Measurements from ENCODE around the gene GCNT2.
A peak's percentile ranks its signal among the peaks of the same experiment; 100 is the strongest.

GCNT2 gene

GRCh38 chr6:10586302-10586701 lies 65.2 kb downstream of the GCNT2 start:
- Histone ChIP-seq H2BK120ac (ENCODE audit: insufficient read depth, low read length, poor library complexity) (no peak overlapping the region), H3K36me3 (ENCODE audit: control insufficient read depth in 1 of 2, insufficient read depth in 2 of 2, low read length in 2 of 2) (no peaks in the 10 kb centered on the region), H3K79me1 (ENCODE audit: low read length) (peaks cover 12% of the 10 kb centered on the region), H2BK12ac (ENCODE audit: low read length) (no peak overlapping the region), H3K27ac (ENCODE audit: low read depth, low read length) (peak overlapping the region; percentile 80), H3K9ac (ENCODE audit: low read length) (no peak overlapping the region), H3K9me3 (ENCODE audit: insufficient read depth, low read depth, low read length) (peaks cover 2% of the 10 kb centered on the region), H3K4me3 (ENCODE audit: low read depth, low read length) (no peak overlapping the region), H2AFZ (ENCODE audit: insufficient read depth, low read length, poor library complexity) (no peak overlapping the region), H3K4me1 (ENCODE audit: control insufficient read depth in 1 of 2, insufficient read depth in 2 of 2, low read length in 2 of 2) (peaks cover 22 to 39% of the 10 kb centered on the region in 2 experiments), H3K23ac (ENCODE audit: low read length) (no peak overlapping the region), H4K12ac (ENCODE audit: low read depth, low read length) (no peak overlapping the region), H3K14ac (ENCODE audit: low read length) (no peak overlapping the region), H2BK5ac (ENCODE audit: low read depth, low read length, poor library complexity) (no peak overlapping the region), H3K27me3 (ENCODE audit: insufficient read depth, low read length) (no peaks in the 10 kb centered on the region), H3K4ac (ENCODE audit: low read depth, low read length) (no peak overlapping the region), H4K91ac (ENCODE audit: low read depth, low read length) (no peak overlapping the region), H3K18ac (ENCODE audit: low read length) (no peak overlapping the region), H4K8ac (ENCODE audit: low read depth, low read length) (no peak overlapping the region), H3K79me2 (ENCODE audit: control insufficient read depth, insufficient read depth, low read length, poor library complexity) (peaks cover 6% of the 10 kb centered on the region), H3K4me2 (ENCODE audit: low read length) (peak overlapping the region; percentile 59), H2AK5ac (ENCODE audit: low read length) (no peak overlapping the region)
- DNase-seq, result no peak
- WGBS (ENCODE audit: extremely low coverage, insufficient coverage, insufficient read length), result no CpG with 5 or more reads among the region's 5 CpGs

- H4K8ac ChIP-seq (ENCODE audit: low read depth, low read length), result peak overlapping the region; percentile 22
- peak overlapping the region; percentile 35 for H2BK12ac ChIP-seq (ENCODE audit: low read length)
- no peak overlapping the region for H4K12ac ChIP-seq (ENCODE audit: low read depth, low read length)
- peak overlapping the region; percentile 56 for H2AK5ac ChIP-seq (ENCODE audit: low read length)
- WGBS (ENCODE audit: extremely low coverage, insufficient coverage, insufficient read length), result no CpG with 5 or more reads among the region's 14 CpGs
- H3K4me1 ChIP-seq (ENCODE audit: control insufficient read depth in 1 of 2, insufficient read depth in 2 of 2, low read length in 2 of 2), result peaks cover 22 to 39% of the 10 kb centered on the region in 2 experiments
- H3K79me2 ChIP-seq (ENCODE audit: control insufficient read depth, insufficient read depth, low read length, poor library complexity), result peaks cover 6% of the 10 kb centered on the region
- peaks cover 2% of the 10 kb centered on the region for H3K9me3 ChIP-seq (ENCODE audit: insufficient read depth, low read depth, low read length)
- H2BK5ac ChIP-seq (ENCODE audit: low read depth, low read length, poor library complexity), result no peak overlapping the region
- H3K27me3 ChIP-seq (ENCODE audit: insufficient read depth, low read length), result no peaks in the 10 kb centered on the region
- no peak overlapping the region for H3K9ac ChIP-seq (ENCODE audit: low read length)
- H3K4ac ChIP-seq (ENCODE audit: low read depth, low read length), result peak overlapping the region; percentile 61
- peaks cover 12% of the 10 kb centered on the region for H3K79me1 ChIP-seq (ENCODE audit: low read length)
- H3K27ac ChIP-seq (ENCODE audit: low read depth, low read length), result peak overlapping the region; percentile 9
- H2AFZ ChIP-seq (ENCODE audit: insufficient read depth, low read length, poor library complexity), result no peak overlapping the region
- no peak overlapping the region for H3K23ac ChIP-seq (ENCODE audit: low read length)
- H3K18ac ChIP-seq (ENCODE audit: low read length), result no peak overlapping the region
- no peak overlapping the region for H2BK120ac ChIP-seq (ENCODE audit: insufficient read depth, low read length, poor library complexity)
- H3K14ac ChIP-seq (ENCODE audit: low read length), result peak overlapping the region; percentile 22
- peak; percentile 7 to 45 for DNase-seq
- H3K4me3 ChIP-seq (ENCODE audit: low read depth, low read length), result no peak overlapping the region
- H4K91ac ChIP-seq (ENCODE audit: low read depth, low read length), result no peak overlapping the region
- H3K4me2 ChIP-seq (ENCODE audit: low read length), result peak overlapping the region; percentile 32
- no peaks in the 10 kb centered on the region for H3K36me3 ChIP-seq (ENCODE audit: control insufficient read depth in 1 of 2, insufficient read depth in 2 of 2, low read length in 2 of 2)
These were observed 66.7 kb downstream of the GCNT2 start for GRCh38 chr6:10587656-10588406.

GRCh38 chr6:10588562-10589428 lies 67.6 kb downstream of the GCNT2 start:
- Histone ChIP-seq H3K23ac (ENCODE audit: low read length) (peak overlapping the region; percentile 4), H2BK12ac (ENCODE audit: low read length) (peak overlapping the region; percentile 13), H3K27ac (ENCODE audit: low read depth, low read length) (no peak overlapping the region), H4K12ac (ENCODE audit: low read depth, low read length) (no peak overlapping the region), H3K4me1 (ENCODE audit: control insufficient read depth in 1 of 2, insufficient read depth in 2 of 2, low read length in 2 of 2) (peaks cover 18 to 34% of the 10 kb centered on the region in 2 experiments), H3K79me1 (ENCODE audit: low read length) (peaks cover 12% of the 10 kb centered on the region), H3K9me3 (ENCODE audit: insufficient read depth, low read depth, low read length) (peaks cover 2% of the 10 kb centered on the region), H3K36me3 (ENCODE audit: control insufficient read depth in 1 of 2, insufficient read depth in 2 of 2, low read length in 2 of 2) (no peaks in the 10 kb centered on the region), H3K27me3 (ENCODE audit: insufficient read depth, low read length) (no peaks in the 10 kb centered on the region), H4K91ac (ENCODE audit: low read depth, low read length) (no peak overlapping the region), H2AK5ac (ENCODE audit: low read length) (peak overlapping the region; percentile 17), H3K4me2 (ENCODE audit: low read length) (peak overlapping the region; percentile 22), H2BK5ac (ENCODE audit: low read depth, low read length, poor library complexity) (no peak overlapping the region), H4K8ac (ENCODE audit: low read depth, low read length) (no peak overlapping the region), H3K14ac (ENCODE audit: low read length) (peak overlapping the region; percentile 16), H2BK120ac (ENCODE audit: insufficient read depth, low read length, poor library complexity) (no peak overlapping the region), H3K4me3 (ENCODE audit: low read depth, low read length) (peak overlapping the region; percentile 53), H3K4ac (ENCODE audit: low read depth, low read length) (peak overlapping the region; percentile 23), H3K9ac (ENCODE audit: low read length) (no peak overlapping the region), H3K18ac (ENCODE audit: low read length) (peak overlapping the region; percentile 47), H2AFZ (ENCODE audit: insufficient read depth, low read length, poor library complexity) (no peak overlapping the region), H3K79me2 (ENCODE audit: control insufficient read depth, insufficient read depth, low read length, poor library complexity) (peaks cover 6% of the 10 kb centered on the region)
- 100% methylated on average over 3 of the region's 7 CpGs for WGBS (ENCODE audit: extremely low coverage, insufficient coverage, insufficient read length)
- no peak for DNase-seq

GRCh38 chr6:10589429-10589727 lies 68.2 kb downstream of the GCNT2 start:
- Histone ChIP-seq H3K23ac (ENCODE audit: low read length) (peak overlapping the region; percentile 4), H3K36me3 (ENCODE audit: control insufficient read depth in 1 of 2, insufficient read depth in 2 of 2, low read length in 2 of 2) (no peaks in the 10 kb centered on the region), H3K79me1 (ENCODE audit: low read length) (peaks cover 11% of the 10 kb centered on the region), H3K4me3 (ENCODE audit: low read depth, low read length) (peak overlapping the region; percentile 53), H3K4me2 (ENCODE audit: low read length) (no peak overlapping the region), H3K27ac (ENCODE audit: low read depth, low read length) (no peak overlapping the region), H2BK5ac (ENCODE audit: low read depth, low read length, poor library complexity) (no peak overlapping the region), H3K4me1 (ENCODE audit: control insufficient read depth in 1 of 2, insufficient read depth in 2 of 2, low read length in 2 of 2) (peaks cover 17 to 29% of the 10 kb centered on the region in 2 experiments), H3K4ac (ENCODE audit: low read depth, low read length) (peak overlapping the region; percentile 23), H2AK5ac (ENCODE audit: low read length) (peak overlapping the region; percentile 17), H3K27me3 (ENCODE audit: insufficient read depth, low read length) (no peaks in the 10 kb centered on the region), H2BK120ac (ENCODE audit: insufficient read depth, low read length, poor library complexity) (no peak overlapping the region), H3K9me3 (ENCODE audit: insufficient read depth, low read depth, low read length) (peaks cover 2% of the 10 kb centered on the region), H4K12ac (ENCODE audit: low read depth, low read length) (no peak overlapping the region), H3K9ac (ENCODE audit: low read length) (no peak overlapping the region), H3K14ac (ENCODE audit: low read length) (peak overlapping the region; percentile 16), H2AFZ (ENCODE audit: insufficient read depth, low read length, poor library complexity) (no peak overlapping the region), H4K8ac (ENCODE audit: low read depth, low read length) (no peak overlapping the region), H2BK12ac (ENCODE audit: low read length) (peak overlapping the region; percentile 13), H3K18ac (ENCODE audit: low read length) (no peak overlapping the region), H3K79me2 (ENCODE audit: control insufficient read depth, insufficient read depth, low read length, poor library complexity) (peaks cover 8% of the 10 kb centered on the region), H4K91ac (ENCODE audit: low read depth, low read length) (no peak overlapping the region)
- no CpG with 5 or more reads among the region's 2 CpGs for WGBS (ENCODE audit: extremely low coverage, insufficient coverage, insufficient read length)
- DNase-seq, result no peak
